Measurements from ENCODE around the gene ALDH1A2.

Gene ALDH1A2

DNA sequence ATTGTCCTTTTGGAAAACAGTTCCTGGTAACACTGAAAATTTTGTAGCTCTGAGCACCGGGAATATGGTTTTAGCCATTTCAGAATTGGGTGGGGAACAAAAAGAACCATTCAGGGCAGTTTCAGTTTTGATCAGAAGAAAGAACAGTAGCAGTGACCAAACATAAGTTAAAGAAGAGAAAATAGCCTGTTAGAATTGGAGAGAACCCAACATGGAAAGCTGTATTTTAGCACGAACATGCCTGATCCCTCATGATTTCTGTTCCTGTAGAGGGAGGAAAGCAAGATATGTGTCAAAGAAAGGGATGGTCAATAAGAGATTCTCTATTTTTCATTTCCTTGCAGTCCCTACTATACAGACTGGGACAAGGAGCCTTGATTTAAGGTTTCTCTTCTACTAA lies 119.9 kb downstream of the ALDH1A2 start:
- TF ChIP-seq, protein P1, sequence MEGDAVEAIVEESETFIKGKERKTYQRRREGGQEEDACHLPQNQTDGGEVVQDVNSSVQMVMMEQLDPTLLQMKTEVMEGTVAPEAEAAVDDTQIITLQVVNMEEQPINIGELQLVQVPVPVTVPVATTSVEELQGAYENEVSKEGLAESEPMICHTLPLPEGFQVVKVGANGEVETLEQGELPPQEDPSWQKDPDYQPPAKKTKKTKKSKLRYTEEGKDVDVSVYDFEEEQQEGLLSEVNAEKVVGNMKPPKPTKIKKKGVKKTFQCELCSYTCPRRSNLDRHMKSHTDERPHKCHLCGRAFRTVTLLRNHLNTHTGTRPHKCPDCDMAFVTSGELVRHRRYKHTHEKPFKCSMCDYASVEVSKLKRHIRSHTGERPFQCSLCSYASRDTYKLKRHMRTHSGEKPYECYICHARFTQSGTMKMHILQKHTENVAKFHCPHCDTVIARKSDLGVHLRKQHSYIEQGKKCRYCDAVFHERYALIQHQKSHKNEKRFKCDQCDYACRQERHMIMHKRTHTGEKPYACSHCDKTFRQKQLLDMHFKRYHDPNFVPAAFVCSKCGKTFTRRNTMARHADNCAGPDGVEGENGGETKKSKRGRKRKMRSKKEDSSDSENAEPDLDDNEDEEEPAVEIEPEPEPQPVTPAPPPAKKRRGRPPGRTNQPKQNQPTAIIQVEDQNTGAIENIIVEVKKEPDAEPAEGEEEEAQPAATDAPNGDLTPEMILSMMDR (IDR thresholded peaks at IDR 0.05; ENCODE audit: control extremely low read depth, extremely low read depth, low read depth, missing control alignments), result no peak
- DNase-seq (ENCODE audit: extremely low spot score), result no peak
- ChIA-PET CTCF (no interaction called here), POLR2A (no interaction called here)

DNA sequence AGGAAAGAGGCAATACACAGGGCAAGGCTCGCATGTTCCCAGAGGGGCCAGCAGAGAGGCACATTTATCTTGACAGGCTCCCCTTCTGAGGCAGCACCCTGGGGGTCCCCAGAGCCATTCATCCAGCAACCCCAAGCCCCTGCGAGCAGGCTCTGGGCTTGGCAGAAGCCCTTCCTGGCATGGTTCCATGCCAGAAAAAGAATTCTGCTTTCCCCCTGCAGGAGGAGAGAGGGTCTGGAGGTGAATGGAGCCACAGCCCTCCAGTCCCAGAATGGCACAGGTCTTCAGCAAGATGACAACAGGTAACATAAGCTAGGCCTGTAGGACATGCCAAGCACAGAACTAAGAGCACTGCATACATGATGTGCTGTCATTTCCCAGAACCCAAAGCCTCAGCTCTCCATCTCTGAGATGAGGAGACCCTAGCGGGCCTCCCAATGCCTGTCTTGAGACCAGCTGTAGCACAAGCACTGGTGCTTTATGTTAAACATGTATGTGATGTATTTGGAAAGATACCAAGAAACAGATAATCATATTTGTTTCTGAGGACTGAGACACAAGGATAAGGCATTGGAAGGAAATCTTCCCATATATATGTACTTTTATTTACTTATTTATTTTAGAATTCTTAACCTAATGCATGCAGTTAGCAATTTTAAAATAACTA lies 121.6 kb downstream of the ALDH1A2 start:
- no peak for DNase-seq (ENCODE audit: extremely low spot score)
- CTCF ChIA-PET, result interaction anchor here (1.0 to 1.5 kb wide), 4 partner anchors 11 to 123 kb away, joined by 3 to 4 read pairs (median 3); no protein-coding TSS in a partner anchor
- TF ChIP-seq, protein P1 (IDR thresholded peaks at IDR 0.05; ENCODE audit: control extremely low read depth, extremely low read depth, low read depth, missing control alignments), result no peak
- POLR2A ChIA-PET, result no interaction called here

DNA sequence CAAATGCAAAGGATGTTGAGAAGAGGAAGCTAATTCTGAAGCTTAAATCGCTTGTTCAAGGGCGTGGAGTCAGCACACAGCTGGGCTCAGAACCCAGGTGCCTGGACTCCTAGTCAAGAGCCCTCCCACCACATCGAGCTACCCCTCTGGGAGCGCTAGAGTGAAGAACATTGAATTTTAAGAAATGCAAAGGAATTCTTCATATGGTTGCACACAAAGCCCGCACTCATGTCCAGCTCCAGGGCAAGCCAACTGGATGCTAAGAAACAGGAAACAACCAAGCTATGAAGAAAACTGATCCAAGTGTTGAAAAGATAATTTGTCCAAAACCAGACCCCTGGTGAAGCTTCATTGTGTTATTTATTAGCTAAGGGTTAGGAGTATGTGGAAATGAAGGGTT lies 122.3 kb downstream of the ALDH1A2 start:
- ChIA-PET CTCF (interaction anchor here (1.0 to 1.5 kb wide), 4 partner anchors 12 to 123 kb away, joined by 3 to 4 read pairs (median 3); no protein-coding TSS in a partner anchor), POLR2A (no interaction called here)
- TF ChIP-seq, protein P1 (IDR thresholded peaks at IDR 0.05; ENCODE audit: control extremely low read depth, extremely low read depth, low read depth, missing control alignments), result no peak
- DNase-seq (ENCODE audit: extremely low spot score), result no peak

DNA sequence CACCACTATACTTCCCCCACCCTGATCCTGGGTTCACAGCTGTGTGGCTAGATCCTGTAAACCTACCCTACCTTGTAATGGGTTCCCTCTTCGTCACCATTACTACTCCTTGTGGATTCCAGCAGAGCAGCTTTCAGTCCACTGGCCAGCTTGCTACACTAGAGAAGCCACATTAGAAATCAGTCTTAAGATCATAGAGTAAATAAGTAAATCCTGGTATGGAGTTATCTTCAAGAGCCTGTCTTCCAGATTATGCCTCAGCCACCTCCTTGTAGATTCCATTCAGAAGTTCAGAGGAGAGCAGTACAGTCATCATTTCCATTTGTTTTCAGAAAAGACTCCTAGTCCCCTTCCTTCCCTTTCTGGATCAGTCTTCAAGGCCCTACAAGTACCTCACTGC lies 123.7 kb downstream of the ALDH1A2 start:
- TF ChIP-seq, protein P1 (IDR thresholded peaks at IDR 0.05; ENCODE audit: control extremely low read depth, extremely low read depth, low read depth, missing control alignments), result no peak
- CTCF ChIA-PET, result interaction anchor here (0.9 kb wide), 1 partner anchor 9 kb away, joined by 4 read pairs; no protein-coding TSS in a partner anchor
- POLR2A ChIA-PET, result no interaction called here
- DNase-seq (ENCODE audit: extremely low spot score), result no peak

DNA sequence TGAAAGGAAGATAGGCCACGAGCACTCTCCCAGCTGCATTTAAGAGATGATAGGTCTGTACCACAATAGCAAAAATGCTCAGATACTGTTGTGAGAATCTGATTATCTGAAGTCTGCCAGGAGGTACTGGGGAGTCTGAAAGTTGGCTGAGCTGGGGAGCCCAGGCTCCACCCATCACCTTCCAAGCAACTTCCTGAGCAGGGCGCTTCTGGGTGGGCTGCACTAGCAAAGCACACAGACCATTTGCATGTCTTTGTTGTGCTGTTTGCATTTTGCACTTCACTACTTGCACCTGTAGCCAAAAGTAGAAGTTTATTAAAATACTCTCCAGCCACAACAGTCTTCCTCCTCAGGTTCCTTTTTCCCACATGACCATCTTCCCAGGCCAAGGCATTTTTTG lies 133.2 kb downstream of the ALDH1A2 start:
- CTCF ChIA-PET, result interaction anchor here (1.0 to 1.5 kb wide), 3 partner anchors 10 to 72 kb away, joined by 4 to 6 read pairs (median 4); no protein-coding TSS in a partner anchor
- POLR2A ChIA-PET, result no interaction called here
- DNase-seq (ENCODE audit: extremely low spot score), result no peak
- TF ChIP-seq, protein P1 (IDR thresholded peaks at IDR 0.05; ENCODE audit: control extremely low read depth, extremely low read depth, low read depth, missing control alignments), result no peak

DNA sequence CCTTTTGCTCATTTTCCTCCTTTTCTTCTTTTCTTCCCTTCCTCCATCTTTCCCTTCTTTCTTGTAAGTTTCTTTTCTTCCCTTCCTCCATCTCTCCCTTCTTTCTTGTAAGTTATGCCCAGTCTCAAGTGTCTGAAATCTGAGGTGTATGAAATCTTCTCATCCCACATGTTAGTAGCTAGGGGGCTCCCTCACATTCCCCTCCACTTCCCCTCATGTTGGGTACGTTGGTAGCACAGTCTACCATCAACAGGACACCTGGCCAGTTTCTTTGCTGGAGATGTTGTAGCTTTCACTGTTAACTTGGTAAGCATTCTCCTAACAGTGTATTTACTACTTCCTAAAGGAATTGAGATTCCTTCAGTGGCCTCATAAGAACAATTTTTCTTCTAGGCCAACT lies 133.9 kb downstream of the ALDH1A2 start:
- CTCF ChIA-PET, result interaction anchor here (1.1 to 1.2 kb wide), 2 partner anchors 12 to 70 kb away, joined by 3 read pairs; no protein-coding TSS in a partner anchor
- POLR2A ChIA-PET, result no interaction called here
- TF ChIP-seq, protein P1 (IDR thresholded peaks at IDR 0.05; ENCODE audit: control extremely low read depth, extremely low read depth, low read depth, missing control alignments), result no peak
- DNase-seq (ENCODE audit: extremely low spot score), result no peak
